Smooth muscle cell (in vitro differentiated cells): Measurements from ENCODE around the gene CHRNA1. TPM values are rescaled to one million over a fixed set of nuclear protein-coding genes. Genes with fewer than 3 reads are reported as not detected.

Experiments
- DNase-seq: peaks from one replicate; lab custom pipeline; 2025; ENCODE audit not compliant: unreplicated experiment; lab: John Stamatoyannopoulos, UW
- H2AFZ ChIP-seq: fragments of 200-600 bp; sonication (generic); 2 replicates; pipeline ENCODE4 v1.6.0; 2016; ENCODE audit warnings: antibody characterized with exemption, low read depth, mild to moderate bottlenecking
- H3F3A ChIP-seq: fragments of 200-600 bp; sonication (generic); 2 replicates; pipeline ENCODE4 v1.6.0; 2017; ENCODE audit warnings: antibody characterized with exemption, low read depth
- H3K27ac ChIP-seq: fragments of 200-600 bp; sonication (generic); 2 replicates; pipeline ENCODE4 v1.5.1; 2016; ENCODE audit warnings: low read depth, mild to moderate bottlenecking
- H3K27me3 ChIP-seq: fragments of 200-600 bp; sonication (generic); 2 replicates; pipeline ENCODE4 v1.6.1; 2016; ENCODE audit warnings: low read depth, mild to moderate bottlenecking
- H3K36me3 ChIP-seq: fragments of 200-600 bp; sonication (generic); 2 replicates; pipeline ENCODE4 v1.5.1; 2016; ENCODE audit warnings: low read depth
- H3K4me1 ChIP-seq: fragments of 200-600 bp; sonication (generic); 2 replicates; pipeline ENCODE4 v1.5.1; 2016; ENCODE audit warnings: low read depth
- H3K4me2 ChIP-seq: fragments of 200-600 bp; sonication (generic); 2 replicates; pipeline ENCODE4 v1.6.0; 2016; ENCODE audit warnings: mild to moderate bottlenecking
- H3K4me3 ChIP-seq: fragments of 200-600 bp; sonication (generic); 2 replicates; pipeline ENCODE4 v1.5.1; 2016; ENCODE audit warnings: mild to moderate bottlenecking
- H3K79me2 ChIP-seq: fragments of 200-600 bp; sonication (generic); 2 replicates; pipeline ENCODE4 v1.6.0; 2016; ENCODE audit warnings: low read depth, mild to moderate bottlenecking
- H3K9ac ChIP-seq: fragments of 200-600 bp; sonication (generic); 2 replicates; pipeline ENCODE4 v1.6.0; 2016; ENCODE audit warnings: low read depth
- H3K9me3 ChIP-seq: fragments of 200-600 bp; sonication (generic); replicated peaks from 2 replicates; pipeline ENCODE4 v1.5.1; 2016; ENCODE audit warnings: low read depth
- H4K20me1 ChIP-seq: fragments of 200-600 bp; sonication (generic); 2 replicates; pipeline ENCODE4 v1.6.0; 2016; ENCODE audit warnings: low read depth
- WGBS: methylation state at CpG from one replicate; pipeline ENCODE4 v1.1.7; 2016; ENCODE audit warnings: low lambda C conversion rate; 5-methylcytosine and 5-hydroxymethylcytosine counted together
- polyA plus RNA-seq: library from polyadenylated mRNA; unstranded; fragments of >200 nt; fragmentation: Nextera tagmentation; extraction: Ambion mirVana; gene quantifications from 2 replicates; pipeline ENCODE4 v1.2.1, GENCODE V29; 2016
- total RNA-seq: library from RNA; depleted of rRNA; stranded (reverse); fragments of >200 nt; gene quantifications from 2 replicates; pipeline ENCODE4 v1.2.3, GENCODE V29; 2014
- TF ChIP-seq, protein P1 (sequence below): fragments of 200-600 bp; sonication (generic); IDR thresholded peaks from 2 replicates; pipeline ENCODE4 v1.5.1; 2017; ENCODE audit warnings: borderline replicate concordance, mild to moderate bottlenecking, antibody characterized with exemption; ENCODE audit not compliant: insufficient read depth, poor library complexity, severe bottlenecking

Gene CHRNA1
- total and polyA plus RNA-seq, 2 experiments from 2014 or later, result 1.2 to 1.3 TPM

DNA sequence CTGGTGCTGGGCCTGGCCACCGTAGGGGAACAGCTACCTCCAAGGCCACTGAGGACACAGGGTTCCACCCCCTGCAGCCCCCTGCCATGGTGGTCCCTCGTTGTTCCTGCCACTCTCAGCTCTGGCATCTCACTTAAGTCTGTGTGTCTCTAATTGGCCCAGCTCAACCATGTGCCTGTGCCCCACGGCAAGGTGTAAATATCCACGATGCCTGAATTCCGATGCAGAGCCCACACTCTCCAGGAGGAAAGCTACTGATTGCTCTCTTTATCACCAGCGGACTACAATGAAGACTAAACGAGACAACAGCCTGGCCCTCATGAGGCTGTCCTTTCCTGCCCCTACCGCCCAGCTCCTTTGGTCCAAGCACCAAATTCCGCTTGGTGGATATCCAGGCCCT is 17.0 kb upstream of the CHRNA1 start:
- WGBS, result 90% methylated on average over 9 of the region's 9 CpGs
- H3K4me3 ChIP-seq, result no peak overlapping the region
- TF ChIP-seq, protein P1, sequence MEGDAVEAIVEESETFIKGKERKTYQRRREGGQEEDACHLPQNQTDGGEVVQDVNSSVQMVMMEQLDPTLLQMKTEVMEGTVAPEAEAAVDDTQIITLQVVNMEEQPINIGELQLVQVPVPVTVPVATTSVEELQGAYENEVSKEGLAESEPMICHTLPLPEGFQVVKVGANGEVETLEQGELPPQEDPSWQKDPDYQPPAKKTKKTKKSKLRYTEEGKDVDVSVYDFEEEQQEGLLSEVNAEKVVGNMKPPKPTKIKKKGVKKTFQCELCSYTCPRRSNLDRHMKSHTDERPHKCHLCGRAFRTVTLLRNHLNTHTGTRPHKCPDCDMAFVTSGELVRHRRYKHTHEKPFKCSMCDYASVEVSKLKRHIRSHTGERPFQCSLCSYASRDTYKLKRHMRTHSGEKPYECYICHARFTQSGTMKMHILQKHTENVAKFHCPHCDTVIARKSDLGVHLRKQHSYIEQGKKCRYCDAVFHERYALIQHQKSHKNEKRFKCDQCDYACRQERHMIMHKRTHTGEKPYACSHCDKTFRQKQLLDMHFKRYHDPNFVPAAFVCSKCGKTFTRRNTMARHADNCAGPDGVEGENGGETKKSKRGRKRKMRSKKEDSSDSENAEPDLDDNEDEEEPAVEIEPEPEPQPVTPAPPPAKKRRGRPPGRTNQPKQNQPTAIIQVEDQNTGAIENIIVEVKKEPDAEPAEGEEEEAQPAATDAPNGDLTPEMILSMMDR, result no peak
- no peak overlapping the region for H2AFZ ChIP-seq
- H3K9me3 ChIP-seq, result no peaks in the 10 kb centered on the region
- no peaks in the 10 kb centered on the region for H3F3A ChIP-seq
- peak overlapping the region; percentile 96 for H3K27ac ChIP-seq
- no peaks in the 10 kb centered on the region for H3K79me2 ChIP-seq
- no peaks in the 10 kb centered on the region for H3K36me3 ChIP-seq
- no peaks in the 10 kb centered on the region for H3K27me3 ChIP-seq
- H4K20me1 ChIP-seq, result no peaks in the 10 kb centered on the region
- peaks cover 37% of the 10 kb centered on the region for H3K4me1 ChIP-seq
- H3K4me2 ChIP-seq, result no peak overlapping the region
- no peak for DNase-seq
- H3K9ac ChIP-seq, result no peak overlapping the region

- H3K79me2 ChIP-seq, result no peaks in the 10 kb centered on the region
- H3K4me1 ChIP-seq, result peaks cover 37% of the 10 kb centered on the region
- H3F3A ChIP-seq, result no peaks in the 10 kb centered on the region
- H3K9me3 ChIP-seq, result no peaks in the 10 kb centered on the region
- peak overlapping the region; percentile 32 for H3K4me2 ChIP-seq
- H3K27ac ChIP-seq, result peak overlapping the region; percentile 96
- TF ChIP-seq, protein P1, result no peak
- no peak for DNase-seq
- H3K9ac ChIP-seq, result peak overlapping the region; percentile 42
- no peaks in the 10 kb centered on the region for H3K36me3 ChIP-seq
- H3K4me3 ChIP-seq, result no peak overlapping the region
- no peaks in the 10 kb centered on the region for H3K27me3 ChIP-seq
- H4K20me1 ChIP-seq, result no peaks in the 10 kb centered on the region
- 35% methylated on average over 7 of the region's 7 CpGs for WGBS
- H2AFZ ChIP-seq, result no peak overlapping the region
Measured at GRCh38 chr2:174780856-174781255, 16.6 kb upstream of the CHRNA1 start.

DNA sequence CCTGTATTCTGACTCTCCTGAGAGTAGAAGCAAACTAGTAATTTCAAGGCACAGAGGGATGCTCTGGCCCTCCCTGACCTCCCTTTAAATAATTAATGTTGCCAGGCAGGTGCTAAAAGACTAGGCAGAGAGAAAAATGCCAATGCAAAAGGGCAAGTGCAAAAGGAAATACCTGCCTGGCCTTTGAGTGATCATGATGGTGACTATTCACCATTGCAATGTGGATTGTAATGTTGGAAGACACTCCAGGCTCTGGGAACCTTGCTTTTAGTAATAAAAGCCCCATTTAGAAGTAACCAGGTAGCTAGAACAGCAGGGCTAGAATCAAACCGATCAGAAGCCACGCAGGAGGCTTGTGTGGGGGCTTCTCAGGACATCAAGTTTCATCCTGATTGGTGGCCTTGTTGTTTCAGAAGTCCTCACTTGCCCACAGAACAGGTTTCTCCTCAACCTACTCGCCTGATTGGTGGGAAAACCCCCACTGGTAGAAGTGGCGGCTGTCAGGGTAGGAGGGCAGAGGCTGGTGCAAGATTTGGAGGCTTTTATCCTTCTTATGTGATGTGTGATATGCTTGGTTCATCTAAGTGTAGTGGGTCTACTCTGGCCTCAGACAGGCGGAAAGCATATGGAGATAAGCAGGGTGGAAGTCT is 16.0 kb upstream of the CHRNA1 start:
- Histone ChIP-seq H3K4me1 (peaks cover 37% of the 10 kb centered on the region), H3K4me3 (no peak overlapping the region), H4K20me1 (no peaks in the 10 kb centered on the region), H3K79me2 (no peaks in the 10 kb centered on the region), H3K36me3 (no peaks in the 10 kb centered on the region), H3K9me3 (no peaks in the 10 kb centered on the region), H3K27ac (peak overlapping the region; percentile 96), H3F3A (no peaks in the 10 kb centered on the region), H3K4me2 (peak overlapping the region; percentile 32), H2AFZ (no peak overlapping the region), H3K9ac (peak overlapping the region; percentile 42), H3K27me3 (no peaks in the 10 kb centered on the region)
- TF ChIP-seq, protein P1, result no peak
- no peak for DNase-seq
- 62% methylated on average over 5 of the region's 5 CpGs for WGBS
